HG03280 (cell line): Measurements from ENCODE around the gene PLXNB2.
"Not testable (repeated sequence)": the region's sequence is repeated elsewhere in the genome, so short reads cannot be mapped to it uniquely, and the experiment has no call there.

Experiments
- ATAC-seq: cut with Tn5 transposase; IDR thresholded peaks from one replicate; pipeline ENCODE4 v1.9.1; 2021; ENCODE audit warnings: mild to moderate bottlenecking, moderate library complexity; ENCODE audit not compliant: unreplicated experiment

Gene PLXNB2, protein sequence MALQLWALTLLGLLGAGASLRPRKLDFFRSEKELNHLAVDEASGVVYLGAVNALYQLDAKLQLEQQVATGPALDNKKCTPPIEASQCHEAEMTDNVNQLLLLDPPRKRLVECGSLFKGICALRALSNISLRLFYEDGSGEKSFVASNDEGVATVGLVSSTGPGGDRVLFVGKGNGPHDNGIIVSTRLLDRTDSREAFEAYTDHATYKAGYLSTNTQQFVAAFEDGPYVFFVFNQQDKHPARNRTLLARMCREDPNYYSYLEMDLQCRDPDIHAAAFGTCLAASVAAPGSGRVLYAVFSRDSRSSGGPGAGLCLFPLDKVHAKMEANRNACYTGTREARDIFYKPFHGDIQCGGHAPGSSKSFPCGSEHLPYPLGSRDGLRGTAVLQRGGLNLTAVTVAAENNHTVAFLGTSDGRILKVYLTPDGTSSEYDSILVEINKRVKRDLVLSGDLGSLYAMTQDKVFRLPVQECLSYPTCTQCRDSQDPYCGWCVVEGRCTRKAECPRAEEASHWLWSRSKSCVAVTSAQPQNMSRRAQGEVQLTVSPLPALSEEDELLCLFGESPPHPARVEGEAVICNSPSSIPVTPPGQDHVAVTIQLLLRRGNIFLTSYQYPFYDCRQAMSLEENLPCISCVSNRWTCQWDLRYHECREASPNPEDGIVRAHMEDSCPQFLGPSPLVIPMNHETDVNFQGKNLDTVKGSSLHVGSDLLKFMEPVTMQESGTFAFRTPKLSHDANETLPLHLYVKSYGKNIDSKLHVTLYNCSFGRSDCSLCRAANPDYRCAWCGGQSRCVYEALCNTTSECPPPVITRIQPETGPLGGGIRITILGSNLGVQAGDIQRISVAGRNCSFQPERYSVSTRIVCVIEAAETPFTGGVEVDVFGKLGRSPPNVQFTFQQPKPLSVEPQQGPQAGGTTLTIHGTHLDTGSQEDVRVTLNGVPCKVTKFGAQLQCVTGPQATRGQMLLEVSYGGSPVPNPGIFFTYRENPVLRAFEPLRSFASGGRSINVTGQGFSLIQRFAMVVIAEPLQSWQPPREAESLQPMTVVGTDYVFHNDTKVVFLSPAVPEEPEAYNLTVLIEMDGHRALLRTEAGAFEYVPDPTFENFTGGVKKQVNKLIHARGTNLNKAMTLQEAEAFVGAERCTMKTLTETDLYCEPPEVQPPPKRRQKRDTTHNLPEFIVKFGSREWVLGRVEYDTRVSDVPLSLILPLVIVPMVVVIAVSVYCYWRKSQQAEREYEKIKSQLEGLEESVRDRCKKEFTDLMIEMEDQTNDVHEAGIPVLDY (N-terminal part only)

DNA sequence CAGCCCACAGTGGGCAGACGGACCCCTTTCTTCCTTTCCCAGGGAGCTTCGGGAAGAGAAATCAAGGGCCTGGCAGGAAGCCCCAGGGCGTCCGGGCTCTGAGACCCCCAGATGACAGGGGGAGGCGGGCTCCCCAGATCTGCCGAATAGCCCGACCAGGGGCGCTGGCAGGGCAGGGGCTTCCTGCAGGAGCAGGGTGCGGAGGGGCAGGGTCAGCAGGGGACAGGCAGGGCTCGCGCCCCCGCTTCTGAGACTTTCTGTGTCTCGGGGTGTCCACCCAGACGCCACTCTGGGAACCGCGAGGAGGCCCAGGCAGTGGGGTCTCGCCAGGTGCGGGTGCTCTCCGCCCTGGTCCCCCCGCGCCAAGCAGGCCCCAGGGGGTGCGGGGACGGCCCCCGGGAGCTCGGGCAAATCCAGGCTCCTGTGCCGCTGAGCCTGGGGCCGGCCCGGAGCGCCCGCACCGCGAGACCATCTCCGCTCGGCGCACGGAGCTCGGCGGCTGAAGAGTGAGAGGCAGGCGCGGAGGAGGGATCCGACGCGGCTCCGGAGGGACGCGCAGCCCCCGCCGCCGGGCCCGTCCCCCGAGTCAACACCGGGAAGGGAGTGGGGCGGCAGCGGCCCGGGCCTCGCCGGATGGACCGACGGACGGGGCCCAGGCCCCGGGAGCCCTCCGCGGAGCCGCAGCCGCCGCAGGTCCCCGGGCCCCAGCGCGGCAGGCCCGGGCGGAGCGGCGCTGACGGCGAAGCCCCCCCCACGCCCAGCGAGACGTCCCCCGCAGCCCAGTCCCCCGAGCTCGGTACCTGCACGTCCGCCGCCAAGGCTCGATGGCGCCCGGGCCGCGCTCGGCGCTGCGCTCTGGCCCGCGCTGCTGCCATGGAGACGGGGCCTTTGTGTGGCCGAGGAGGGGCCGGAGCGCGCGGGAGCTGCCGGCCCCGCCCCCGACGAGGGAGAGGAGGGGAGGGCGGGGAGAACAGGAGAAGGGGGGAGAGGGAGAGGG, at the start of gene PLXNB2:
Gene PLXNB2, minus strand, starts transcription at position 894 of the 997 bp plus-strand sequence. CDS start 17,062 bp downstream, outside the sequence.
- peak; percentile 35 for ATAC-seq

DNA sequence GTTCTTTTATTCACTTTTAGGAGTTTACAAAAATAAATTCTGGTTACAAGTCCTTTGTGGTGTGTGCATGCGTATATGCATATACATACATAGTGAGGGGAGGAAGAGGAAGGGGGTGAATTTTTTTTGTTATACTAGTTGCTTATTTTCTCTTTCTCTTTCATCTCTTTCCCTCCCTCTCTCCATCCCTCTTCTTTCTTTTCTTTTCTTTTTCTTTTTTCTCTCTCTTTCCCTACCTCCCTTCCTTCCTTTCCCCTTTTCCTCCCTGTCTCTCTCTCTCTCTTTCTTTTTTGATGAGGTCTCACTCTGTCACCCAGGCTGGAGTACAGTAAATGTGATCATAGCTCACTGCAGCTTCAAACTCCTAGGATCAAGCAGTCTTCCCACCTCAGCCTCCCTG, 49.8 kb upstream of the PLXNB2 start:
- no peak for ATAC-seq

GRCh38 chr22:50356186-50356585, 48.7 kb upstream of the PLXNB2 start:
- no peak for ATAC-seq

- no peak for ATAC-seq
Observed at GRCh38 chr22:50348058-50348457, 40.6 kb upstream of the PLXNB2 start.

DNA sequence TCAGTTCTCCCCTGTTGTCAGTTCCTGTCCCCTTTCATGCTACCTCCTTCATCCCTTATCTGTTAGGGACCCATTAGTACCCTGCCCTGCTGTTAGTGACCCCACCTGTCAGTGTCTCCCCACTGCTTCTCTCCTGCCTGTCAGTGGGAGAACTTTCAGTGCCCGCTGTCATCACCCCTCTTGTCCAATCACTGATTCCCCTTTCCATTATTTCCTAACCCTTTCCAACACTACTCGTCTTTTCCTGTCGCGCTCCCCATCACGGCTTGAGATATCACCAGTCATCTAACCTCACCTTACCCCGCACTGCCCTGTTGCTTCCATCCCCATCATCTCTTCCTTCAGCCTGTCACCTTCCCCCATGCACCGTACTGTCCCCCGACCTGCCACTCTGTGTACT, 39.7 kb upstream of the PLXNB2 start:
- ATAC-seq, result no peak

DNA sequence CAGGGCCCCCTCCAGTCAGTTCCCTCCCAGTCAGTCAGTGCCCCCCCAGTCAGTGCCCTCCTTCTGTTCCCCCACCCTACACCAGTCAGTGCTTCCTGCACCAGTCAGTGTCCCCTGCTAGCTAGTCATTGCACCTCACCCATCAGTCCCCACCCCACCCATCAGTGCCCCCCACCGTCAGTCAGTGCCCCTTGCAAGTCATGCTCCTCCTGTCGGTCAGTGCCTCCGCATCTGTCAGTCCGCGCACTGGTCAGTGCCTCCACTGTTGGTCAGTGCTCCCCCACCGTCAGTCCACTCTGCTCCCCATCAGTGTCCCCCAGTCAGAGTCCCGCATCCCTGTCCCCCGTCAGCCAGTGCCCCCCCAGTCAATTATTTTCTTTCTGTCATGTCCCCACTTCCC, 39.0 kb upstream of the PLXNB2 start:
- no peak for ATAC-seq

- no peak for ATAC-seq
Observed at GRCh38 chr22:50343541-50343935, 36.1 kb upstream of the PLXNB2 start.

- peak; percentile 68 for ATAC-seq
Observed at GRCh38 chr22:50342651-50343540, 35.5 kb upstream of the PLXNB2 start, which contains the start of gene PPP6R2. PPP6R2 (plus strand) TSS chr22:50343327; CDS start chr22:50393909, 50,582 bp downstream.

DNA sequence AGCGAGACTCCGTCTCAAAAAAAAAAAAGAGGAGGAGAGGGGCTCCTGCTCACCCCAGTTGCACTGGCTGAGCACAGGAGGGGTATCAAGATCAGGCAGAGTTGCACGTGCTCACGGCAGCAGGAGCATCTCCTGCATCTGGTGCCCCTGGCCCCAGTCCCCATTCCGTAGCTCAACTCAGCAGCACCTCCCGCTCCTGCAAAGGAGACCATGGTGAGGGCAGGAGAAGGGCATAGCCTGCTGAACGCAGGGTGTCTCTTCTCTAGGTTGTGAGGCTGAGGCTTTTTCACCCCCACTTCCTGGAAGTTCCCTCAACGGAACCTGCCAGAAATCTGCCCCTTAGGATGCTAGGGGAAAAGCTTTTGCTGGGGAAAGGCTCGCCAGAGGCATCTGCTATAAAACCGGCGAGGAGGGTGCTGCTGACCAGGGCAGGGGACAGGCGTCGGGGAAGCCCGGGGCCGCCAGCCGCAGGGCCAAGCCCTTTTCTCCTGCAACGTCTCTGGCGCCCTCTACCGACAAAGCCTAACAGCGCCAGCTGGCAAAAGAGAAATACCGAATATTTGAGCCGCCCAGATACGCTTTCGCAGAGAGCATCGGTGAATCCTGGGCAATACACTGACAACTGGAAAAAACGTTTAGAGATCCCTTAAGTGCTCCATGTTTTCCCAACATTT, 34.7 kb upstream of the PLXNB2 start:
- no peak for ATAC-seq

- no peak for ATAC-seq
Observed at GRCh38 chr22:50339945-50340879, 32.8 kb upstream of the PLXNB2 start.

- no peak for ATAC-seq
Observed at GRCh38 chr22:50338860-50339462, 31.5 kb upstream of the PLXNB2 start.

DNA sequence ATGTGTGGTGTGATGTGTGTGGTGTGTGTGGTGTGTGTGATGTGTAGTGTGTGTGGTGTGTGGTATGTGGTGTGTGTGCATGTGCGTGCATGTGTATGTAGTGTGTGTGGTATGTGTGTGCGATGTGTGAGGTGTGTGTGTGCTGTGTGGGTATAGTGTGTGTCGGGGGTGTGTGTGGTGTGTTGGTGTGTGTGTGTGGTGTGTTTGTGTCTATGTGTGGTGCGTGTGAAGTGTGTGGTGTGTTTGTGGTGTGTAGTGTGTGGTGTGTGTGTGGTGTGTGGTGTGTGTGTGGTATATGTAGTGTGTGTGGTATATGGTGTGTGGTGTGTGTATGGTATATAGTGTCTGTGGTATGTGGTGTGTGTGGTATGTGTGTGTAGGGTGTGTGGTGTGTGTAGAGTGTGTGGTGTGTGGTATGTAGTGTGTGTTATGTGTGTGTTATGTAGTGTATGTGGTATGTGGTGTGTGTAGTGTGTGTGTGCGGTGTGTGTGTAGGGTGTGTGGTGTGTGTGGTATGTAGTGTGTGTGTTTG, 30.7 kb upstream of the PLXNB2 start:
- ATAC-seq, result no peak

DNA sequence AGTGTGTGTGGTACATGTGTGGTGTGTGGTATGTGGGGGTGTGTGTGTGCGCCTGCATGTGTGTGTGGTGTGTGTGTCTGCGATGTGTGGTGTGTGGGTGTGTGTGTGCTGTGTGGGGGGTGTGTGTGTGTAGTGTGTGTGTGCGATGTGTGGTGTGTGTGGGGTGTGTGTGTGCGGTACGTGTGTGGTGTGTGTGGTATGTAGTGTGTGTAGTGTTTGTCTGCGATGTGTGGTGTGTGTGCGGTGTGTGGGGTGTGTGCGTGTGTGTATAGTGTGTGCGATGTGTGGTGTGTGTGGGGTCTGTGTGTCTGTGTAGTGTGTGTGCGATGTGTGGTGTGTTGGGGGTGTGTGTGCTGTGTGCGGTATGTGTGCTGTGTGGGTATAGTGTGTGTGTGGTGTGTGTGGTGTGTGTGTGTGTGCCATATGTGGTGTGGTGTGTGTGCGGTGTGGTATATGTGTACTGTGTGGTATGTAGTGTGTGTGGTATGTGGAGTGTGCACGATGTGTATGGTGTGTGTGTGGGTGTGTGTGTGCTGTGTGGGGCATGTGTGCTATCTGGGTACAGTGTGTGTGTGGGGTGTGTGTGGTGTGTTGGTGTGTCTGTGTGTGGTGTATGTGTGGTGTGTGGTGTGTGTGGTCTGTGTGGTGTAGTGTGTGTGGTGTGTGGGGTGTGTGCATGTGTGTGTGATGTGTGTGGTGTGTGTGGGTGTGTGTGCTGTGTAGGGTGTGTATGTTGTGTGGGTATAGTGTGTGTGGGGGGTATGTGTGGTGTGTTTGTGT, 30.0 kb upstream of the PLXNB2 start:
- no peak for ATAC-seq

DNA sequence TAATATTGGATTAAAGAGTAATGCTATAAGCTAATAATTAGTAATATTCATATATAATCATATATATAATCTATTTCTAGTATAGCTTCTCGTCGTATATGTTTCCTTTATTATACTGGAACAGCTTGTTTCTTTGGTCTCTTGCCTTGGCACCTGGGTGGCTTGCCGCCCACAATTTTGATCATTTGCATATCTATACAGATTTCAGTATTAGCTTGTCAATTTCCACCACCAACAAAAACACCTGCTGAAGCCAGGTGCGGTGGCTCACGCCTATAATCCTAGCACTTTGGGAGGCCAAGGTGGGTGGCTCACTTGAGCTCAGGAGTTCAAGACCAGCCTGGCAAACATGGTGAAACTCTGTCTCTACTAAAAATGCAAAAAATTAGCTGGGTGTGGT, 27.0 kb upstream of the PLXNB2 start:
- ATAC-seq, result not testable (repeated sequence)

DNA sequence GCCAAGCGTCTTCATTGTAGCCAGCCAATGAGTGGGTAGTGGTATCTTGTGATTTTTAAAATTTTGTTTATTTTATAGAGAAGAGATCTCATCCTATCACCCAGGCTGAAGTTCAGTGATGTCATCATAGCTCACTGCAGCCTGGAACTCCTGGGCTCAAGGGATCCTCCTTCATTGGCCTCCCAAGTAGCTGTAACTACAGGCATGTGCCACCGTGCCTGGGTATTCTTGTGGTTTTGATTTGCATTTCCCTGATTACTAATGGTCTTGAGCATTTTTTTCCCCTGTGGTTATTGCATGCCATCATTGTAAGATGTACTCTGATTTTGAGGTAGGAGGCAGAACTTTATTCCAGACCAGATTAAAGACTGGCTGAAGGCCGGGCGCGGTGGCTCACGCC, 21.8 kb upstream of the PLXNB2 start:
- no peak for ATAC-seq

- ATAC-seq, result no peak
Observed at GRCh38 chr22:50327711-50328019, 20.2 kb upstream of the PLXNB2 start.
